Nephron (organoid): ENCODE measurements around the gene CDH23.

Source experiments
- H3K27ac Mint-ChIP-seq, 3 experiments: 2 replicates each; pipeline ENCODE4 v1.8.0; 2020; ENCODE audit warnings: mixed read lengths in 3 of 3, mild to moderate bottlenecking in 2 of 3, moderate library complexity in 1 of 3
- H3K27me3 Mint-ChIP-seq: 2 replicates; pipeline ENCODE4 v1.8.0; 2021; ENCODE audit warnings: low read depth, mild to moderate bottlenecking, moderate library complexity, mixed read lengths
- H3K36me3 Mint-ChIP-seq: 2 replicates; pipeline ENCODE4 v1.8.0; 2020; ENCODE audit warnings: low read depth, mixed read lengths
- H3K4me1 Mint-ChIP-seq: 2 replicates; pipeline ENCODE4 v1.8.0; 2020; ENCODE audit warnings: mixed read lengths
- H3K4me3 Mint-ChIP-seq, 3 experiments: 2 replicates each; pipeline ENCODE4 v1.8.0; 2020; ENCODE audit warnings: mild to moderate bottlenecking in 3 of 3, mixed read lengths in 3 of 3, moderate library complexity in 2 of 3
- H3K9me3 Mint-ChIP-seq: 2 replicates; pipeline ENCODE4 v1.8.0; 2020; ENCODE audit warnings: mixed read lengths
- CTCF ChIP-seq, 3 experiments: fragments of 200-600 bp; sonication (generic); IDR thresholded peaks; one replicate each; pipeline ENCODE4 v1.5.0; 2021; ENCODE audit warnings: antibody characterized with exemption in 3 of 3; ENCODE audit not compliant: unreplicated experiment in 3 of 3

Gene CDH23

GRCh38 chr10:71675295-71675970 is 278.7 kb downstream of the CDH23 start:
- H3K27me3 Mint-ChIP-seq, result peaks cover 17% of the 10 kb centered on the region
- TF ChIP-seq CTCF (IDR thresholded peaks at IDR 0.05; ENCODE audit: unreplicated experiment in 3 of 3), result no peak
- no peak overlapping the region for H3K4me3 Mint-ChIP-seq
- H3K9me3 Mint-ChIP-seq, result no peaks in the 10 kb centered on the region
- H3K27ac Mint-ChIP-seq, result no peak overlapping the region
- no peaks in the 10 kb centered on the region for H3K4me1 Mint-ChIP-seq
- H3K36me3 Mint-ChIP-seq, result no peaks in the 10 kb centered on the region

- no peak overlapping the region for H3K4me3 Mint-ChIP-seq
- TF ChIP-seq CTCF (IDR thresholded peaks at IDR 0.05; ENCODE audit: unreplicated experiment in 3 of 3), result no peak
- no peak overlapping the region for H3K27ac Mint-ChIP-seq
- H3K4me1 Mint-ChIP-seq, result no peaks in the 10 kb centered on the region
- no peaks in the 10 kb centered on the region for H3K9me3 Mint-ChIP-seq
- no peaks in the 10 kb centered on the region for H3K36me3 Mint-ChIP-seq
- peaks cover 20% of the 10 kb centered on the region for H3K27me3 Mint-ChIP-seq
These were observed 280.5 kb downstream of the CDH23 start for GRCh38 chr10:71677261-71677660.

- Mint-ChIP-seq H3K27me3 (peaks cover 16% of the 10 kb centered on the region), H3K4me3 (no peak overlapping the region), H3K4me1 (no peaks in the 10 kb centered on the region), H3K27ac (no peak overlapping the region), H3K36me3 (no peaks in the 10 kb centered on the region), H3K9me3 (no peaks in the 10 kb centered on the region)
- TF ChIP-seq CTCF (IDR thresholded peaks at IDR 0.05; ENCODE audit: unreplicated experiment in 3 of 3), result no peak
These were observed 281.5 kb downstream of the CDH23 start for GRCh38 chr10:71678057-71678805.

- Mint-ChIP-seq H3K27ac (no peak overlapping the region), H3K9me3 (no peaks in the 10 kb centered on the region), H3K36me3 (no peaks in the 10 kb centered on the region), H3K4me1 (no peaks in the 10 kb centered on the region), H3K27me3 (peaks cover 16% of the 10 kb centered on the region), H3K4me3 (no peak overlapping the region)
- no peak for TF ChIP-seq CTCF (IDR thresholded peaks at IDR 0.05; ENCODE audit: unreplicated experiment in 3 of 3)
These were observed 282.7 kb downstream of the CDH23 start for GRCh38 chr10:71679425-71679824.

GRCh38 chr10:71681977-71682376 is 285.3 kb downstream of the CDH23 start:
- H3K4me3 Mint-ChIP-seq, result no peak overlapping the region
- H3K4me1 Mint-ChIP-seq, result peaks cover 9% of the 10 kb centered on the region
- no peak overlapping the region for H3K27ac Mint-ChIP-seq
- TF ChIP-seq CTCF (IDR thresholded peaks at IDR 0.05; ENCODE audit: unreplicated experiment in 3 of 3), result no peak
- peaks cover 25% of the 10 kb centered on the region for H3K27me3 Mint-ChIP-seq
- H3K9me3 Mint-ChIP-seq, result no peaks in the 10 kb centered on the region
- no peaks in the 10 kb centered on the region for H3K36me3 Mint-ChIP-seq

GRCh38 chr10:71683301-71683700 is 286.6 kb downstream of the CDH23 start:
- TF ChIP-seq CTCF (IDR thresholded peaks at IDR 0.05; ENCODE audit: unreplicated experiment in 3 of 3), result no peak
- Mint-ChIP-seq H3K27ac (no peak overlapping the region), H3K36me3 (peaks cover 4% of the 10 kb centered on the region), H3K4me3 (no peak overlapping the region), H3K9me3 (peaks cover 3% of the 10 kb centered on the region), H3K4me1 (peaks cover 9% of the 10 kb centered on the region), H3K27me3 (peaks cover 27% of the 10 kb centered on the region)
